Endothelial cell of umbilical vein (primary cell): ENCODE results near the gene EPB41L2.

ENCODE experiments used
- CTCF ChIP-seq, 2 donors: IDR thresholded peaks; 1 replicate in 1 of 2; 2 replicates in 1 of 2; pipeline ENCODE4 v1.5.1; 2011; ENCODE audit warnings: low read length in 2 of 2, mild to moderate bottlenecking in 2 of 2, moderate library complexity in 2 of 2, control low read depth in 1 of 2, inconsistent platforms in 1 of 2, low read depth in 1 of 2; ENCODE audit not compliant: insufficient read depth in 1 of 2; ENCODE audit errors: extremely low read depth in 1 of 2
- EZH2 ChIP-seq: IDR thresholded peaks from 2 replicates; pipeline ENCODE4 v1.6.1; 2012; ENCODE audit warnings: borderline replicate concordance, low read depth, mild to moderate bottlenecking, moderate library complexity, low read length, inconsistent platforms; ENCODE audit not compliant: severe bottlenecking
- GATA2 ChIP-seq: IDR thresholded peaks from 2 replicates; pipeline ENCODE4 v1.7.0; 2011; ENCODE audit warnings: low read depth, mild to moderate bottlenecking, moderate library complexity, mixed read lengths, low read length; ENCODE audit not compliant: insufficient read length, insufficient read depth
- MAX ChIP-seq: IDR thresholded peaks from 2 replicates; pipeline ENCODE4 v1.6.1; 2011; ENCODE audit not compliant: insufficient read depth, insufficient read length
- MYC ChIP-seq: IDR thresholded peaks from one replicate; pipeline ENCODE4 v1.6.1; 2011; ENCODE audit warnings: mild to moderate bottlenecking, low read depth, low read length
- POLR2A ChIP-seq: IDR thresholded peaks from 2 replicates; pipeline ENCODE4 v1.6.1; 2012; ENCODE audit warnings: low read depth, mild to moderate bottlenecking, control low read depth, low read length
- POLR2AphosphoS5 ChIP-seq: IDR thresholded peaks from 2 replicates; pipeline ENCODE4 v1.6.1; 2012; ENCODE audit warnings: low read depth, mild to moderate bottlenecking, control low read depth, low read length, moderate library complexity; ENCODE audit not compliant: insufficient read depth

- TF ChIP-seq CTCF (IDR thresholded peaks at IDR 0.05; ENCODE audit: extremely low read depth in 1 of 2, insufficient read depth in 1 of 2, low read depth in 1 of 2, low read length in 2 of 2) (no peak), POLR2A (no peak), POLR2AphosphoS5 (no peak), EZH2 (no peak), MAX (no peak), MYC (no peak), GATA2 (no peak)
Observed at GRCh38 chr6:130973521-130974277, 89.3 kb downstream of the EPB41L2 start.
